NCI-H1105 treated with DMSO at 0.1 percent for 48 hours (cell line): ENCODE data around the gene ARHGEF39.

Source experiments
- DNase-seq: peaks from one replicate; lab custom pipeline; 2025; lab: John Stamatoyannopoulos, UW

Gene ARHGEF39, protein sequence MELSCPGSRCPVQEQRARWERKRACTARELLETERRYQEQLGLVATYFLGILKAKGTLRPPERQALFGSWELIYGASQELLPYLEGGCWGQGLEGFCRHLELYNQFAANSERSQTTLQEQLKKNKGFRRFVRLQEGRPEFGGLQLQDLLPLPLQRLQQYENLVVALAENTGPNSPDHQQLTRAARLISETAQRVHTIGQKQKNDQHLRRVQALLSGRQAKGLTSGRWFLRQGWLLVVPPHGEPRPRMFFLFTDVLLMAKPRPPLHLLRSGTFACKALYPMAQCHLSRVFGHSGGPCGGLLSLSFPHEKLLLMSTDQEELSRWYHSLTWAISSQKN

DNA sequence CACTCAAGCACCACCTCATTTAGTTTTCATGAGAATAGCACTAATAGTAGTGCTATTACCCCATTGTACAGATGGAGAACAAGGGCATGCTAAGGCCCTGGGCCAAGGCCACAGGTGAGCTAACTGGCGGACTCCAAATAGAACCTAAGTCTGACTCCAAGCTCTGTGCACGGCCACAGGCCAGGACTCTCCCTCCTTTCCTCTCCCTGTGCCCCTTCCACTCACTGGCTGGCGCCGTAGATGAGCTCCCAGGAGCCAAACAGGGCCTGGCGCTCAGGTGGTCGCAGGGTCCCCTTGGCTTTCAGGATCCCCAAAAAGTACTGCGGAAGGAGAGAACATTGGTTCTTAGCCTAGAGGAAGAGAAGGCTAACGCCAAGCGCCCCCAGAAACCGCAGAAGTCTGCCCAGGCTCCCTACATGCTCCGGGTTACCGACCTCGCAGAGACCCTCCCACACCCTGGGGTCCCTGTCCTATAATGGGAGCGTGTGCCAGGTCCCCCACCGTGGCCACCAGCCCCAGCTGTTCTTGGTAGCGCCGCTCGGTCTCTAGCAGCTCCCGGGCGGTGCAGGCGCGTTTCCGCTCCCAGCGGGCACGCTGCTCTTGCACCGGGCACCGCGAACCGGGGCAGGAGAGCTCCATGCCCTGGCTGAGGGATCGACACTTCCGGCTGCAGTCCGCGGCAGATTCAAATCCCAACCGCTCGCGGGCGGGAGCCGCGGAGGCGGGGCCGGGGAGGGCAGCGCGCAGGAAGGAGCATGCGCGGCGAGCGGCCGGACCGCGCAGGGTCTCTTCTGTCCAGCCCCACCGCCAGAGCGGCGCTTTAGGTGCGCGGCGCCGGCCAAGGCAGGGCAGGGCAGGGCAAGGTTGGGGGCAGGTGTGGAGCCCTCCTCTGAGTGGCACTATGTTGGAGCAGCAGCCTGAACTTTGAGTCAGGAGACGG, at the start of gene ARHGEF39:
Gene ARHGEF39, minus strand, starts transcription at position 665 of the 940 bp plus-strand sequence. Its CDS starts 26 bp downstream, at position 639.
- DNase-seq, result peak; percentile 76

DNA sequence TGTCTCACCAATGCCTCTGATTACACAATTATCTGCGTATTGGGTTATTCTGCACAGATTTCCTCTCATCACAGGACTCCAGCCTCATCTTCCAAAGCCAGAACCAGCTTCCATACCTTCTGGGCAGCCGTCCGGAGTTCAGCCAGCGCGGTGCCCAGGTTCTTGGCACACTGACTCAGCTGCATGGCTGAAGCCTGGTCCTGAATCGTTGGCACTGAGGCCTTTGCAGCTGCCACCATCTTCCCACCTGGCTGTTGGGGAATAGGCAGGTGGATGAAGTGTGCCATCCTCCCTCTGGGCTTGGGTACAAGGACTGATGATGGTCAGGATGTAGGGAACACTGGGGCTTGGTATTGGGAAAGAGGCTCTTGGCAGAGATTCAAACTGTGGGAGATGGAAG, 49.1 kb upstream of the ARHGEF39 start:
- no peak for DNase-seq

DNA sequence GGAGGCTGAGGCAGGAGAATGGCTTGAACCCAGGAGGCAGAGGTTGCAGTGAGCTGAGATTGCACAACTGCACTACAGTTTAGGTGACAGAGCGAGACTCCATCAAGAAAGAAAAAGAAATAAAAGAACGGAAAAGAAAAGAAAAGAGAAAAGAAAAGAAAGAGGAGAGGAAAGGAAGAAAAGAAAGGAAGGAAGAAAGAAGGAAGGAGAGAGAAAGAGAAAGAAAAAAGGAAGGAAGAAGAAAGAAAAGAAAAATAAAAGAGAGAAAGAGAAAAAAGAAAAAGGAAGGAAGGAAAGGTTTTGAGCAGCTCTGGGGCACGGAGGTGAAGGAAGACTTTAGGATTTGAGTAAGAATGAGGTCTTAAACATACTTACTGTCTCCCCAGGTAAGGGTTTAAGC, 48.6 kb upstream of the ARHGEF39 start:
- DNase-seq, result no peak

DNA sequence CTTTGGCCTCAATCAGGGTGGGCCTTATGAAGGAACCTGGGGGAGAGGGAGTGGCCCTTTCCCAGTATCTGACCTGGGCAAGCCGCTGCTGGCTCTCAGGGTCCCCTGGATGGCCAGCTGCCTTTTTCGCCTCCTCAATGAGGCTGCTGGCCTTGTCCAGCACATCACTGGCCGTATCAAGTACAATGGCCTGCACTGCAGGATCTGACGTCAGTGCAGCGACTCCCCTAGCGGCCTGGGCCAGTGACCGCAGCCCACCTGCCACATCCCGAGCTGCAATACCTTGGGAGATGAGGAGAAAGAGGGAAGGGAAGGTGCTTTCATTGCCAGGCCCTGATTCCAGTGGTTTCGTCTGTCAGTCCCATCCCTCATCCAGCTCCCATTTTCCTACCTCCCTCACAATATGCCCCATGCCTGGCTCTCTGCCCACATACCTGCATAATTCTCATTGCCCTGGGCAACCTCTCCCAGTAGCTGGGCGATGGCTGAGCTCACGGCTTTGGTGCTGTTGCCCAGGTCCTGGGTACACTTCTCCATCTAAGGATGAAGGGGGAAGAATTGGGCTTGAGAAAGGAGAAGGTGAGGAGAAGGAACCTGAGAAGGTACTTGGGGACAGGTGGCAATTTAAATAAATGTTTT, 47.9 kb upstream of the ARHGEF39 start:
- DNase-seq, result no peak

DNA sequence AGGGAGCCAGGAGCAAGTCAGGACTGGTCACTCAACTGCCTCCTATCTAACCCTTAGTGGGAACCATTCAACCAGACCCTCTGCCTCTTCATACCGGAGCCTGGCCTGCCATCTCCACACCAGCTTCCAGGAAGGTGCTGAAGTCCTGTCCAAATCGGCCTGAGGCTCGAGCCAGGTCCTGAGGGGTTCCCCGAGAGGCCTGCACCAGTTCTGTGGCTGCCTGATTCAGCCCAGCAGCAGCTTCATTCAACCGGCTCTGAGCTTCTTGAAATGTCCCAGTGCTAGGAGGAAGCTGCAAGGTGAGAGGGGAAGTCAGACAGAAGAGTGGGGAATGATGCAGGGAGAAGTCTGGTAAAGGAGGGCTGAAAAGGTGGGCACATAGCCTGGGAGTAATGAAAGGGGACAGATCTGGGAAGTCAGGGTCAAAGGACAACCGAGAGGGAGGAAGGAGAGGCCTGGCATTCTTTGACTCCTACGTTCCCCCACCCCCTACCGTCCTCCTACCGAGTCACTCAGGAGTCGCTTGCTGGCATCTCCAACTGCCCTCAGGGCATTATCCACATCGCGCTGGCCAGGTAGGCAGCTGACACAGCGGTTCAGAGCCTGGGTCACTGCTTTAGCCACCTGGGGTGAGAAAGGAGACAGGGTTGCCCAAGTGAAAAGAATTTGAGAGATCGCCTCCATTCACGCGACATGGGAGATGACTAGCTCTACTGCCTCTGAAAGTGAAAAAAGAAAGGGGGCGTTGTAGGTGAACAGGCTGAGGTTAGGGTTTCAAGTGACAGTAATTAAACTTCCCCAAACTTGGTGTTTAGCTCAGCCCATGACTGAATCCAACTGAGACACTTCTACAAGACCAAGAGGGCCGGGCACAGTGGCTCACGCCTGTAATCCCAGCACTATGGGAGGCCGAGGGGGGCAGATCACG, 46.8 kb upstream of the ARHGEF39 start:
- no peak for DNase-seq

DNA sequence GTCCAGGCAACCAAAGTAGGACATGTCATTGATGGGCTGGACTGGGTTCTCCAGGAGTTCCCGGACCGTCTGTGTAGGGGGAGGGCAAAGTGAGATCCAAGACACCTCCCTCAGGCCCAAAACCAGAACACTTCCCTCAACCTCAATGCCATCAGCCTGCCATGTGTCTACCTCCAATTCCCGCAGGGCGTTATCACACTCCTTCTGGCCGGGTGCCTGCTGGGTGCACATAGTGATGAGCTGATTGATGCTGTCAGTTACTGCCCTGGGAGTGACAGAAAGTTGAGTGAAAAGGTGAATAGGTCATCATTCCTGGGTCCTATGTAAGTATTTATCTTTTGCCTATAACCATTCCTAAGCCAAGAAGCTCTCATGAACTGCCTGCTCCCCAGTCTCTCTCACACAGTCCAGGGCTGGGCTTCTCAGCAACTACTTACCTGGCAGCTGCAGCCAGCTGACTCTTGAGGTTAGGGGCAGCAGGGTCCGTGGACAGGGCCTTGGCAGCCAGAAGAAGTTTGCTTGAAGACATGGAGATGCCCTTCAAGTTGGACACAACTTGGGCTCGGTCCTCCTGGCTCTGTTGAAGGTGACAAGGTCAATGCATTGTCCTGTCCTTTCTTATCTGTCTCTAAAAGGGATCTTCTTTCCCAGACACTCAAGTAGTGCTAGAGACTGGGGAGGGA, 46.0 kb upstream of the ARHGEF39 start:
- DNase-seq, result no peak

DNA sequence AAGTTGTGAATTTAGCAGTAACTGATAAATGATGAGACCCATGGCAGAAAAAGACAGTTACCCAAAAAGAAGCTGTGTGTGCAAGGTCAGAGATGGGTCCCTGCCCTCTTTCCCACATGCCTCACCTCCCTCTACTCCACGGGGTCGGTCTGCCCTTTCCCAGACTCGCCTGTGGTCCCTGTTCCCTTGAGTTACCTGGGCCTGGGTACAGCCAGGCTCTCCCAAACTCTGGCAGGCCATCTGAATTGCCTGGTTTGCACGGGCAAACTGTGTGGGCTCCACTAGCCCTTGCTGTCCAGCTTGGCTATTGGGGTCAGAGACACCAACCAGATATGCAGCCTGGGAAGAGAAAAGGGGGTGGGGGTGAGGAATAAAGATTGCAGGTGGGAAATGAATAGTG, 43.2 kb upstream of the ARHGEF39 start:
- DNase-seq, result no peak

DNA sequence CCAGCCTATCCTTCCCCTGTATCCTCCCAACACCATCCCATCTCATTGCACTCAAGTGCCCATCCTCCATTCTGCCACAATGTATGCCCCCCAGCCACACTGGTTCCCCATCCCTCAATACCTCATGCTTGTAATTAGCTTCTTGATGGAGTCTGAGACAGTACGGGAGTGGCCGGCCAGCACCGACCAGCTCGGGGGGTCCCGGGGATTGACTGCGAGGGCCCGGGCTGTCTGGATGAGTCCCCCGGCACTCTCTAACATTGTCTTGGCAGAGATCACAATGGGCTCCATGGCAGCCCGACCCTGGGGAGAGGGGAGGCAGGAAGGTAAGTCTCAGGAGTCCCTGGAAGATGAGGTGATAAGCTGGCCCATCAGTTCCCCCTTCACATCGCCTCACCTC, 42.0 kb upstream of the ARHGEF39 start:
- no peak for DNase-seq

DNA sequence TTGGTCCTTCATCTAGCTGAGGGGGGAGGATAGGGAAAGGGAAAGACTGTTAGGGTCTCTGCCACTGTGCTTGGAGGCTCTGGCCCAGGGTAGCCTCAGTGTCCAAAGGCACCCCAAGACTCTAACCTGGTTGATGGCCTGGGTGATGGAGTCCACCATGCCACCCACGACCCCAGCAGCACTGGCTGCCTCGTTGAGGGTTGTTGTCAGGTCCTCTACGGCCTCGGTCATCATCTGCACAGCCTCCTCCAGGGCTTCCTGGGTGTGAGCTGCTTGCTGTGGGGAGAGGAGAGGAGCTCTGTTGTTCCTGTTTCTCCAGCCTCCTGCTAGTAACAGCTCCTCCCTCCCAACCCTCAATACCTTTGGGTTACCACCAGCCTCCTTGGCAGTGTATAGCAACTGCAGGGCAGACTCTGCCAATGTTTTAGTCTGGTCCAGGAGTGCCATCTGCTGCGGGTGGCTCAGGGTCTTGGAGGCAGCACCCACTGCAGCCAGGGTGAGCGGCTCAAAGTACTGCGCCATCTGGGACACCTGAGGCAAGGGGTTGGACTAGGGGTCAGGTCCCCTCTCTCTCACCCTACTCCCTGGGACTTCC, 40.9 kb upstream of the ARHGEF39 start:
- no peak for DNase-seq

DNA sequence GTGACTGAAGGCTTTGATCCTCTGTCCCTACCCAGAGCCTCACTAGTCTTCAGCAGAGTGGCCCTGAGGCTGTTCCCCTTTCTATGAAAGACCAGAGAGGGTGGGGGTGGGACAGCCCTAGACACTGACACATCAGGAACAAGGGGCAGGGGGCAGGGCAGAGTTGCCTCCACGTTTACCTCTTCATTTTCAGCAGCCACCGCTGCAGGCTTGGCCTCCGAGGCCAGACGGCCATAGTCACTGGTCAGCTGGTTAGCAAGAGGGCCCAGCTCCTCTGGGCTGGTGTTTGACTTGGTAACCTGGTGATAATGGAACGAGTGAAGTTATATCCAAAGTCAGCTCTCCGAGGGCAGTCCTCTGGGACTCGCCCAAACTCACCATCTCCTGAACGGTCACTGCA, 40.4 kb upstream of the ARHGEF39 start:
- no peak for DNase-seq

DNA sequence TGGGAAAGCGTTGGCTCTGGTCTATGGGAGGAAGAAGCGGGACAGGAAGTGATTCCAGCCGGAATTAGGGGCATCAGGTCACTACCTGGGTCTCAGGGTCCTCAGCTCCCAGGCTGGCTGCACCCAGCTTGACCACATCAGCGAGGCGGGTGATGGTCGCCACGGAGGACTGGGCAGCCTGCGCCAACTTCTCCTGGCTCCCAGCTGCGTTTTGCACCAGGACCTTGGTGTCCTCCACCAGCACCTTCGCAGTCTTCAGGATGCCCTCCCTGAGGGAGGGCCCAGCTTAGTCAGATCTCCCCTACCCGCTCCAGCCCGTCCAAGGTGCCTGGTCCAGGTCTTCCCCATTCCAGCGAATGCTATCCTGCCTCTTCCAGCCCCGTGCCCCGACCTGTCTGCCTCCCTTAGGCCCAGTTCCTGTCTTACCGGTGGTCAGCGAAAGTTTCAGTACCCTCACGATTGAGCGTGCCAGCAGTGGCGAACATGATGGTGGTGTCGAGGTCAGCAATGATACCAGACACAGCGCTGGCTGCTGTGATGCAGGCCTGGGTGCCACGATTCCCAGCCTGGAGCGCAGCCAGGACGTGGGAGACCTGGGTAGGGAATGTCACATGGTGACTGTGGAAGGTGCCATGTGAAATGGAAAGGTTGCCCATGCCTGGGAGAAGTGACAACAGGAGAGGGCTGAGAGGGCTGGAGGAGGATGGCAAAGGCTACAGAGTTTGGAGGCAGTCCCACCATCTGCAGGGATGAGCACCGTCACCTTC, 39.1 kb upstream of the ARHGEF39 start:
- no peak for DNase-seq

DNA sequence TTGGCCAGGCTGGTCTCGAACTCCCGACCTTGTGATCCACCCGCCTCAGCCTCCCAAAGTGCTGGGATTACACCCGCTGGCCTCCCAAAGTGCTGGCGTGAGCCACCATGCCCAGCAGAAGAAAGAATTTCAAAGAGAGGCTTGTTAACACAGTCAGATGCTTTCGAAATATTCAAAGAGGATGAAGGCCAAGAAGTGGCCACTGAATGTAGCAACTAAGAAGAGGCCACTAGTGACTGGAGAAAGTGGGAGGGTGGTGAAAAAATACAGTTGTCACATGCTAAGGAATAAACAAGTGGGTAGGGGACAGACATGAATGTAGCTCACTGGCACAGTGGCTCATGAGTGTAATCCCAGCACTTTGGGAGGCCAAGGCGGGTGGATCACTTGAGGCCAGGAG, 37.7 kb upstream of the ARHGEF39 start:
- DNase-seq, result no peak

DNA sequence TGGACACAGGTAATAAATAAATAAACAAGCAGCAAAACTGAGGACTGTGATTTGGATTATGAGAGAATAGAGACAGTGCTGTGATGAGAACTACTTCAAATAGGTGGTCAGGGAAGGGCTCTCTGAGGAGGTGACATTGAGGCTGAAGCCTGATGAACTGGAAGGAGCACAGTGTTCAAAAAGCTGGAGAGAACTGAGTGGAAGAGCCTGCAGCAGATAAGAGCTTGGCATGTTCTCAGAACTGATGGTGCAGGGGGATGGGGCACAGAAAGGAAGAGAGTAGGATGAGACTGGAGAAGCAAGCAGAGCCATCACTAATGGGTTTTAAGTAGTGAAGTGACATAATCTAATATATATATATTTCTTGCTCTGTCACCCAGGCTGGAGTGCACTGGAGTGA, 35.9 kb upstream of the ARHGEF39 start:
- DNase-seq, result no peak

DNA sequence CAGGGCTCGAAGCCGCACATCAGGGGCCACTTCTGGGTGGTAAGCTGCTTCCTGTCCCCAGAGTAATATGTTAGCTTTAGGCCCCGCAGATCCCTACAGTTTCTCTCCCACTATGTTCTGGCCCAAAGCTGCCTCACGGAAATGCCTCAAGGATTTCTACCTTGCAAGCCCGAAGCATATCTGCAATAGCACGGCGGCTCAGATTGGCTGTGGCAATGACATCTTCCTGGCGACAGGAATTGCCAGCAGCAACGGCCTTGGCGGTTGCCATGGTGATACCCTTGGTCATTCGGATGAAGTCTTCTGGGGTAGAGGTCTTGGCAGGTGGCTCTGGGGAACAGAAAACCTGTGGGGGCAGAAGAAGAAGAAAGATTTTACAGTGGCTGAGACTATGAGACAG, 35.0 kb upstream of the ARHGEF39 start:
- no peak for DNase-seq

DNA sequence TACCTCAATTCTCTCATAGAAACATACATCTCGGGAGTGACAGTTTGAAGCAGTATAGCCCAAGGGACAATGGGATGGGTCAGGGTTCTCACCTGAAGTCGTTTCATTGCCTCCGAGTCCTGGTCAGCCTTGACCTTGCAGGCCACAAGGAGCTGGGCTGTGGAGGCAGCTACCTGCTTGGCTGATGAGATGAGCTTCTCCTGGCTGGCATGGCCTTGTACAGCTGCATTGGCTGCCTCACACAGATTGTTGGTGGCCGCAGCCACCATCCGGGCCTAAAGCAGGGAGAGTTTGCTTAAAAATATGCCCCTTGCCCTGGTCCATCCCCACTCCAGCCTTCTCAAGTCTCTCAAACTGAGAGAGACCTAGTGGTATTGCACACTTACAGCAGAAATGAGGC, 33.2 kb upstream of the ARHGEF39 start:
- DNase-seq, result no peak

DNA sequence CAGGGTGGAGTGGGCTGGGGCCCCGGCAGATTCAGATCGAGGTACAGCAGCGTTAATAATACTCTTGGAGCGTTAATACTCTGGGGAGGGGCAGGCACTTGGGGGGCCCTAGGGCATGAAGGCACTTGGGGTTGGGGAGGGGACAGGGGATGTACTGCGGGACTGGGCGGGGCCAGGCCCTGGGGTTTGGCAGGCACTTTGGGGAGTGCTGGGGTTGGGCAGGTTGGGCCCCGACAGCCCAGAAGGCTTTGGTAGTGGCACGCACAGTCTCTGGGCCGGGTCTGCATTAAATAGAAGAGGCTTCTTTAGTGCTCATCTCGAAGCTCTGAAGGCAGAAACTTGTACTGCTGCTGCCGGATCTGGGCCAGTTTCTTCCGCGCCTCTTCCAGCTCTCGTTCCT, 32.5 kb upstream of the ARHGEF39 start:
- DNase-seq, result no peak

DNA sequence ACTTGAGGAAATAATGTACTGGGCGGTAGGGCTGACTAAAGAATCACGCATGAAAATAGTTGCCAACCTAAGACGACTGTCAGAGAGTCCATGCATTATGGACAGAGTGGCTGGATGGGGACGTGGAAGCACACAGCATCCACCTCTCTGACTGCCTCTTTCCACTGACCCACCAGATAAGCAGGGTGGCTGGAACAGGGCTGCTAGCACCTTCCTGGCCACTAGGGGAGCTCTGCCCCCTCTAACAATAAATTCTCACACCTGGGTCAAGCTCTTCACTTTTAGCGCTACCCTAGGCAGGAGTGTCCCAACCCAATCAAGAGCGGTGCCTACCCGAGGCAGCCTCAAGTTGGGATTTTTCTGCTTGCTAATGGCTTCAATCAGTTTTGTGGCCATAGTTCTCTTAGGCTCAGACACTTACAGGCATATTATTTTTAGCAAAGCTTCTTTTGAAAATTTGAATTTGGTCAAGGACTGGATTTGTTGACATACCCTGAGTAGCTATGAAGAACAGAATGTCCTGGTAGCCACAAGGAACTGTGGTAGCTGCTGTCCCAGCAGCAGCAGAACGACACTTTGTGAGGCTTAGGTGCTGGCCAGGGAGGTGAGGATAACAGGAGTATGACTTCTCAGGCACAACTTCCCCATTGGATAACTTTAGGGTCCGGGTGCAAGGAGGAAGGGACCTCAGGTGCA, 31.7 kb upstream of the ARHGEF39 start:
- peak; percentile 36 for DNase-seq

DNA sequence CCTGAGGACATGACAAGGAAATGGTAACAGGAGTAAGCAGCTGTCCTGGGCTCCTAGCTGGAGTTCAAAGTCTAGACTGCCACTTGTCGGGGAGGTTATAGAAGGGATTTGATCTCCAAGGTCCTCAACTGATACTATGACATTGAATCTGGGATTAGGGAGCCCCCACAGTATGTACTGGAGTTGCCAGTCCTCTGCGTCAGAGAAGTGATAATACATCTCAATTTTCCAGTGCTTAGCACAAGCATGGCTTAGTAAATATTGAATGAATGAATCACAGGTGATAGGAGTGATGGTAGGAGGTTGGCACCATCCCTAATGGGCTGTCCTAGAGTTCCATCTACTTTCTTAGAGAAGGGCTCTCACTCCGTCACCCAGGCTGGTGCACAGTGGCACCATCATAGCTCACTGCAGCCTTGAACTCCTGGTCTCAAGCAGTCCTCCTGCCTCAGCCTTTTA, 31.0 kb upstream of the ARHGEF39 start:
- DNase-seq, result no peak

DNA sequence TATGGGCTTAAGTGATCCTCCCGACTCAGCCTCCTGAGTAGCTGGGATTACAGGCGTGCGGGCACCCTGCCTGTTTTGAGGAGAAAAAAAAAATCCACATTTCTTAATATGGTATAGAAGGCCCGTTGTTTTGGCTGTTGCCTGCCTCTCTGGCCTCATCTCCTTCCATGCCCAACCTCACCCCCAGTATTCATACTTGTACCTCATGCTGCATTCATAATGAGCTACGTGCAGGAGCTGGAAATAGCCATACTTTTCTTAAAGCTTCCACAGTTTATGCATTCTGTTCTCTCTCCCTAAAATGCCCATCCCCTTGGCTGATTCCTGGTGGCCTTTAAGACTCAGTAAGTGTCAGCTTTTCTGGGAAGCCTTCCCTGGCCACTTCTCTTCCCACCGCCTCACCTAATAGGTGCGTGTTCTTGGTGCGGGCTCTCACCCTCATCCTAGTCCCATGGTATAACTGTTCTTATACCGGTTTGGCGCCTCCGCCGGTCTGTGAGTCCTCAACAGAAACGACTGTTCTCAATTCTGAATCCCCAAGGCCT, 26.8 kb upstream of the ARHGEF39 start:
- DNase-seq, result no peak
